ENCODE measurements around the gene ZNF280B. TPM values are rescaled to one million over a fixed set of nuclear protein-coding genes. Genes with fewer than 3 reads are reported as not detected.

Gene ZNF280B
- total and polyA plus RNA-seq, 10 of the 15 experiments (the other 5 are each of a cell fraction or from before 2014, with no cell fraction given): 0.28 to 2.2 (median 1.1) TPM

DNA sequence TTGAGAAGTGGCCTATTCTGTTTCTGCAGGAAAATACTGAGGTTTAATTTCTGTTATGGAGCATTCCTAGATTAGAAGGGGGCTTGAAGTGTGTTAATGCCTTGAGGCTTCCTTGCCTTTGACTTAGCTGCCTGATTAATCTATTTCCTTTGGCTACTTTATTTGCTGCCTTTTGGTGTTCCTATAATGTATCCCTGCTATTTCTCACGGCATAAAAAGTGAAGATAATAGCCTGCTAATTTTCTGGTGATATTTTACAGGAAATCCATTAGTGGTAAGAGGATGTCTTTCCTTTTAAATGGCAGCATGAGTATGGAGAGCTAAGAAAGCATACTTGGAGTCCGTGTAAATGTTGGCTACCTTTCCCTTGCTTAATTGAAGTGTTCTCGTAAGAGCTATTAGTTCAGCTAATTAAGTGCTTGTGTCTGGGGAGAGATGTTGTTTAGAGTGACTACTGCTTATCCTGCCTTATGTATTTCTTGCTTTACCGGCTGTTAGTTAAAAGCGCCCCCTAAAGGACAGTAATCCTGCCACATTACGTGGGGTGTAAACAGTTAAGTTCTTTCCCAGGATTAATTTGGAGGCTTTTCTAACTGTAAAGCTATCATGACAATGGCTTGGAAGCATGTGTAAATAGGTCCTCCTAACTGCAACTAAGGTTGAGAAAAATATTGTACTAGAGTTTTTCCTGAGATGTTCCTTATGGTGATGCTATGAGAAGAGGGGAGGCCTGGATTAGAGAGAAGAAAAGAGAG, 45.6 kb downstream of the ZNF280B start:
- no peak for ATAC-seq
- ChIA-PET POLR2A (no interaction called here), RAD21 (ENCODE audit: unreplicated experiment) (interaction anchor here (0.9 to 2.9 kb wide), 10 partner anchors 12 to 127 kb away, joined by 3 to 21 read pairs (median 6); no protein-coding TSS in a partner anchor)
- TF ChIP-seq RUNX3 (IDR thresholded peaks at IDR 0.05; ENCODE audit: low read length): no peak
- TF ChIP-seq RAD51 (IDR thresholded peaks at IDR 0.05): no peak
- TF ChIP-seq SMARCA5 (IDR thresholded peaks at IDR 0.05): no peak; the same call in 1 of the 2 replicates
- TF ChIP-seq SRF (IDR thresholded peaks at IDR 0.05; ENCODE audit: low read depth in 2 of 2, low read length in 2 of 2): no peak
- no peak for TF ChIP-seq ZNF384 (IDR thresholded peaks at IDR 0.05; ENCODE audit: borderline replicate concordance, low read depth, low read length)
- TF ChIP-seq, protein P1, sequence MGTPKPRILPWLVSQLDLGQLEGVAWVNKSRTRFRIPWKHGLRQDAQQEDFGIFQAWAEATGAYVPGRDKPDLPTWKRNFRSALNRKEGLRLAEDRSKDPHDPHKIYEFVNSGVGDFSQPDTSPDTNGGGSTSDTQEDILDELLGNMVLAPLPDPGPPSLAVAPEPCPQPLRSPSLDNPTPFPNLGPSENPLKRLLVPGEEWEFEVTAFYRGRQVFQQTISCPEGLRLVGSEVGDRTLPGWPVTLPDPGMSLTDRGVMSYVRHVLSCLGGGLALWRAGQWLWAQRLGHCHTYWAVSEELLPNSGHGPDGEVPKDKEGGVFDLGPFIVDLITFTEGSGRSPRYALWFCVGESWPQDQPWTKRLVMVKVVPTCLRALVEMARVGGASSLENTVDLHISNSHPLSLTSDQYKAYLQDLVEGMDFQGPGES (IDR thresholded peaks at IDR 0.05): no peak
- TF ChIP-seq, protein P2, sequence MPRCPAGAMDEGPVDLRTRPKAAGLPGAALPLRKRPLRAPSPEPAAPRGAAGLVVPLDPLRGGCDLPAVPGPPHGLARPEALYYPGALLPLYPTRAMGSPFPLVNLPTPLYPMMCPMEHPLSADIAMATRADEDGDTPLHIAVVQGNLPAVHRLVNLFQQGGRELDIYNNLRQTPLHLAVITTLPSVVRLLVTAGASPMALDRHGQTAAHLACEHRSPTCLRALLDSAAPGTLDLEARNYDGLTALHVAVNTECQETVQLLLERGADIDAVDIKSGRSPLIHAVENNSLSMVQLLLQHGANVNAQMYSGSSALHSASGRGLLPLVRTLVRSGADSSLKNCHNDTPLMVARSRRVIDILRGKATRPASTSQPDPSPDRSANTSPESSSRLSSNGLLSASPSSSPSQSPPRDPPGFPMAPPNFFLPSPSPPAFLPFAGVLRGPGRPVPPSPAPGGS (IDR thresholded peaks at IDR 0.05; ENCODE audit: borderline replicate concordance, insufficient read depth, low read depth, low read length, poor library complexity, severe bottlenecking): no peak
- no peak for TF ChIP-seq HDAC2 (IDR thresholded peaks at IDR 0.05)
- no peak for TF ChIP-seq ATF2 (IDR thresholded peaks at IDR 0.05; ENCODE audit: low read length)
- TF ChIP-seq KAT2A (conservative IDR thresholded peaks at IDR 0.05; ENCODE audit: control insufficient read depth, low read depth, low read length): no peak
- TF ChIP-seq, protein P3, sequence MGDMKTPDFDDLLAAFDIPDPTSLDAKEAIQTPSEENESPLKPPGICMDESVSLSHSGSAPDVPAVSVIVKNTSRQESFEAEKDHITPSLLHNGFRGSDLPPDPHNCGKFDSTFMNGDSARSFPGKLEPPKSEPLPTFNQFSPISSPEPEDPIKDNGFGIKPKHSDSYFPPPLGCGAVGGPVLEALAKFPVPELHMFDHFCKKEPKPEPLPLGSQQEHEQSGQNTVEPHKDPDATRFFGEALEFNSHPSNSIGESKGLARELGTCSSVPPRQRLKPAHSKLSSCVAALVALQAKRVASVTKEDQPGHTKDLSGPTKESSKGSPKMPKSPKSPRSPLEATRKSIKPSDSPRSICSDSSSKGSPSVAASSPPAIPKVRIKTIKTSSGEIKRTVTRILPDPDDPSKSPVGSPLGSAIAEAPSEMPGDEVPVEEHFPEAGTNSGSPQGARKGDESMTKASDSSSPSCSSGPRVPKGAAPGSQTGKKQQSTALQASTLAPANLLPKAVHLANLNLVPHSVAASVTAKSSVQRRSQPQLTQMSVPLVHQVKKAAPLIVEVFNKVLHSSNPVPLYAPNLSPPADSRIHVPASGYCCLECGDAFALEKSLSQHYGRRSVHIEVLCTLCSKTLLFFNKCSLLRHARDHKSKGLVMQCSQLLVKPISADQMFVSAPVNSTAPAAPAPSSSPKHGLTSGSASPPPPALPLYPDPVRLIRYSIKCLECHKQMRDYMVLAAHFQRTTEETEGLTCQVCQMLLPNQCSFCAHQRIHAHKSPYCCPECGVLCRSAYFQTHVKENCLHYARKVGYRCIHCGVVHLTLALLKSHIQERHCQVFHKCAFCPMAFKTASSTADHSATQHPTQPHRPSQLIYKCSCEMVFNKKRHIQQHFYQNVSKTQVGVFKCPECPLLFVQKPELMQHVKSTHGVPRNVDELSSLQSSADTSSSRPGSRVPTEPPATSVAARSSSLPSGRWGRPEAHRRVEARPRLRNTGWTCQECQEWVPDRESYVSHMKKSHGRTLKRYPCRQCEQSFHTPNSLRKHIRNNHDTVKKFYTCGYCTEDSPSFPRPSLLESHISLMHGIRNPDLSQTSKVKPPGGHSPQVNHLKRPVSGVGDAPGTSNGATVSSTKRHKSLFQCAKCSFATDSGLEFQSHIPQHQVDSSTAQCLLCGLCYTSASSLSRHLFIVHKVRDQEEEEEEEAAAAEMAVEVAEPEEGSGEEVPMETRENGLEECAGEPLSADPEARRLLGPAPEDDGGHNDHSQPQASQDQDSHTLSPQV (IDR thresholded peaks at IDR 0.05): no peak
- no peak for TF ChIP-seq MEF2A (IDR thresholded peaks at IDR 0.05; ENCODE audit: insufficient read depth, low read depth, low read length)

More for the DNA sequence above, 45.6 kb downstream of the ZNF280B start:
- H3K9ac ChIP-seq (ENCODE audit: control insufficient read depth, insufficient read depth, low read length): no peak overlapping the region
- no peaks in the 10 kb centered on the region for H3K27me3 ChIP-seq (replicated peaks in 1 of 2; ENCODE audit: control insufficient read depth in 2 of 2, insufficient read depth in 2 of 2, low read length in 1 of 2)
- H3K4me2 ChIP-seq (ENCODE audit: control insufficient read depth, insufficient read depth): no peak overlapping the region
- BruUV-seq (replicated peaks): no TSS peak
- intact Hi-C loops (cut with micrococcal nuclease; ENCODE audit: unreplicated experiment) (loop anchor here (5.0 kb wide), 2 partner anchors 41 to 124 kb away; no protein-coding TSS in a partner anchor), in situ Hi-C loops (cut with MboI) (no loop called here)
- WGBS (ENCODE audit: insufficient coverage, insufficient replicate concordance, low lambda C conversion rate, missing lambda C conversion rate): under 1% methylated on average over 6 of the region's 6 CpGs
- peaks cover 4% of the 10 kb centered on the region; the same call in 2 of the 3 replicates for H3K9me3 ChIP-seq (replicated peaks; ENCODE audit: control insufficient read depth, insufficient read depth, low read length)
- no peak overlapping the region for H3K27ac ChIP-seq (ENCODE audit: control insufficient read depth, insufficient read depth)
- no peak overlapping the region for H3K4me3 ChIP-seq
- no peaks in the 10 kb centered on the region for H3K79me2 ChIP-seq (ENCODE audit: control insufficient read depth, insufficient read depth, low read length)
- CTCF ChIA-PET: interaction anchor here (0.7 to 5.5 kb wide), 21 partner anchors 13 to 291 kb away, joined by 3 to 75 read pairs (median 4); no protein-coding TSS in a partner anchor
- SMC1A ChIA-PET (ENCODE audit: uncharacterized antibody, unreplicated experiment): interaction anchor here (0.8 to 5.2 kb wide), 21 partner anchors 9 to 304 kb away, joined by 3 to 53 read pairs (median 3); no protein-coding TSS in a partner anchor
- no peaks in the 10 kb centered on the region for H4K20me1 ChIP-seq (ENCODE audit: control insufficient read depth, insufficient read depth)
- H2AFZ ChIP-seq (ENCODE audit: control insufficient read depth, low read depth, low read length): no peak overlapping the region
- DNase-seq (ENCODE audit: low read depth, low spot score): no peak
- H3K36me3 ChIP-seq (ENCODE audit: control insufficient read depth in 2 of 2, insufficient read depth in 2 of 2, low read length in 1 of 2): no peaks in the 10 kb centered on the region
- FAIRE-seq: no peak
- no peaks in the 10 kb centered on the region for H3K4me1 ChIP-seq (ENCODE audit: control insufficient read depth, insufficient read depth, low read length)

All from GM12878 (cell line).